AG09319 (cell line): ENCODE results near the gene ELOVL6.

Source experiments
- DNase-seq: peaks from one replicate; pipeline ENCODE4 v3.0.0-alpha.2; 2010; ENCODE audit warnings: low read depth; ENCODE audit errors: extremely low read depth
- CTCF ChIP-seq: IDR thresholded peaks from 2 replicates; pipeline ENCODE4 v1.5.1; 2011; ENCODE audit warnings: low read depth, mild to moderate bottlenecking, inconsistent platforms, low read length, moderate library complexity

The ELOVL6 gene

DNA sequence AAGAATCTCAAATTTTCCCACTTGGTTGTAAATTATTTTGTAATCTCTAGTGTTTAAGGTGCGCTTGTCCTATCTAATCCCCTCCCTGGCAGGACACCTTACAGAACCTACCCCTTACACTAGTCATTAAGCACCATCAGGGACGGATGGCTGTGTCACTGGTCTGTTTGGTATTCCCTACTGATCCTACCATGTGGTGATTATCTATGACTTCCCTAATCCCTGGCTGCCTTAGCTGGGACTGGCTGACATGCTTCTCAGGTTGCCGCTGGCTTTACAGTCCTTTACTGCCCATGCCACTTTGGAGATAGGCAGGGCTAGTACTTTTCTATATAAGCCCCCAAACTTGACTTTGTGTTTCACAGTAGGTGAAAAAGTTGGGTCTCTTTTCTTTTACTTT is 58.6 kb downstream of the ELOVL6 start:
- no peak for TF ChIP-seq CTCF
- no peak for DNase-seq

GRCh38 chr4:110139111-110139510 is 59.3 kb downstream of the ELOVL6 start:
- no peak for TF ChIP-seq CTCF
- no peak for DNase-seq

GRCh38 chr4:110138551-110138950 is 59.9 kb downstream of the ELOVL6 start:
- TF ChIP-seq CTCF, result no peak
- no peak for DNase-seq

DNA sequence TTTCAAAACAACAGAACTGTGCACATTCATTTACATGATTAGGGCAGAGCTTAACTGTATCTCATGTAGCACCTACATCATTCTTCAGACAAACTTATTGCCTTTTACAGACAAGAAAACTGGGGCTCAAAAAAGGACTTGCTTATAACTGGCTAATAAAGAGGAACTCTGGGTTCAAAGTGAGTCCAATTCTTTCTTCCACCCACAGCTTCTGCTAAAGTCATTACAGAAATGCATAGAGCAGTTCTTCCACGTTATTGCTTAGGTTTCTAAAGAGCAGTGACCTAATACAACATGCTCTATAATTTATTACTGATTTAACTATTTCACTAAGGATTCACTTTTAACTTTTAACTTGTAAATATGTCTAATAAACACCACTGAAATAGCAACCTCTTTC is 60.6 kb downstream of the ELOVL6 start:
- DNase-seq, result no peak
- no peak for TF ChIP-seq CTCF

GRCh38 chr4:110135523-110135922 is 62.9 kb downstream of the ELOVL6 start:
- no peak for DNase-seq
- no peak for TF ChIP-seq CTCF

- no peak for DNase-seq
- TF ChIP-seq CTCF, result no peak
Measured at GRCh38 chr4:110135076-110135475, 63.3 kb downstream of the ELOVL6 start.

GRCh38 chr4:110134269-110134869 is 64.0 kb downstream of the ELOVL6 start:
- no peak for DNase-seq
- no peak for TF ChIP-seq CTCF
